GM12865 (cell line): ENCODE data around the gene NDUFC1.

Source experiments
- DNase-seq: peaks from one replicate; pipeline ENCODE4 v3.0.0; 2010; ENCODE audit warnings: low read depth
- H3K4me3 ChIP-seq: 2 replicates; pipeline ENCODE4 v1.5.1; 2011; ENCODE audit warnings: mild to moderate bottlenecking, low read depth, low read length, control low read depth
- TF ChIP-seq, protein P1 (sequence below): IDR thresholded peaks from 2 replicates; pipeline ENCODE4 v1.5.1; 2011; ENCODE audit warnings: low read length, control low read depth, low read depth, inconsistent platforms; ENCODE audit not compliant: insufficient read depth; ENCODE audit errors: missing control alignments

NDUFC1 gene

DNA sequence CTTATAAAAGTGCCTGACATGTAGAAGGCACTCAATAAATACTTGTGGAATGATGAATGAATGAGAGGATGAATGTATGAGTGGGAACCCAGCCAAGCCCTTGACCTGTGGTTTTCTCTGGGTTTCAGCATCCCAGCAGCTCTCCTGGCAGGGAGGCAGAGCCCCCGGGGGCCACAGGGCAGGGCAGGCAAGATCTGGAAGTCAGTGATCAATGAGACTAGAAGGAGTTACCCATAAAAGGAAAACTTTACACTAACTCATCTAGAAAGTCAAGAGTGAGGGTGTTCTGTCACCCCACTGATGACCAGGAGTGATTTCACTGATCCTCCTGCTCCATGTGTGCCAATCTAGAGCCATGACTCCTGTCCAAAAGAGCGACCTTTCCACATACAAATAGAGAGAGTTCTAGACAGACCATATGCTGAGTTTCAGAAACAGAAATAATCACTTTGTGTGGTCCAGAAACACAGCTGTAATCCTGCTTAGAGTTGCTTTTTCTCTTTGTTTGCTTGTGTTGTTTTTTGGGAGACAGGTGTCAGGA is 59.7 kb downstream of the NDUFC1 start:
- TF ChIP-seq, protein P1, sequence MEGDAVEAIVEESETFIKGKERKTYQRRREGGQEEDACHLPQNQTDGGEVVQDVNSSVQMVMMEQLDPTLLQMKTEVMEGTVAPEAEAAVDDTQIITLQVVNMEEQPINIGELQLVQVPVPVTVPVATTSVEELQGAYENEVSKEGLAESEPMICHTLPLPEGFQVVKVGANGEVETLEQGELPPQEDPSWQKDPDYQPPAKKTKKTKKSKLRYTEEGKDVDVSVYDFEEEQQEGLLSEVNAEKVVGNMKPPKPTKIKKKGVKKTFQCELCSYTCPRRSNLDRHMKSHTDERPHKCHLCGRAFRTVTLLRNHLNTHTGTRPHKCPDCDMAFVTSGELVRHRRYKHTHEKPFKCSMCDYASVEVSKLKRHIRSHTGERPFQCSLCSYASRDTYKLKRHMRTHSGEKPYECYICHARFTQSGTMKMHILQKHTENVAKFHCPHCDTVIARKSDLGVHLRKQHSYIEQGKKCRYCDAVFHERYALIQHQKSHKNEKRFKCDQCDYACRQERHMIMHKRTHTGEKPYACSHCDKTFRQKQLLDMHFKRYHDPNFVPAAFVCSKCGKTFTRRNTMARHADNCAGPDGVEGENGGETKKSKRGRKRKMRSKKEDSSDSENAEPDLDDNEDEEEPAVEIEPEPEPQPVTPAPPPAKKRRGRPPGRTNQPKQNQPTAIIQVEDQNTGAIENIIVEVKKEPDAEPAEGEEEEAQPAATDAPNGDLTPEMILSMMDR = no peak
- no peak for DNase-seq
- no peak overlapping the region for H3K4me3 ChIP-seq

DNA sequence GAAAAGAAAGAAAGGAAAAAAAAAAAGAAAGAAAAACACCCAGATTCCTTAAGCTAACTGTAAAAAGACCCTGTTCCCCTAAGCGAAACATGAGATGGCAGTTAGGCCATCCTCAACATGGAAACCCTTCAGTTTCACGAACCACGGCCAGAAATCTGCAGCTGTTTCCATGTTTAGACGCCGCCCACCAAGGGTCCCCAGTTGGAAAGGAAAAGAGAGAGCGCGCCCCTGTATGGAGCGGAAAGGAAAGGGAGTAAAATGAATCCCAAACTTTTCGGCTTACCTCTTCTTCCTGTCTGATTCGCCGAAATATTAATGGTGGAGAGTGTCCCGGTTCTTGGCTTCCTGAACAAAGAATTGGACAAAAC is 60.5 kb downstream of the NDUFC1 start:
- DNase-seq = no peak
- H3K4me3 ChIP-seq = no peak overlapping the region
- TF ChIP-seq, protein P1 = no peak

DNA sequence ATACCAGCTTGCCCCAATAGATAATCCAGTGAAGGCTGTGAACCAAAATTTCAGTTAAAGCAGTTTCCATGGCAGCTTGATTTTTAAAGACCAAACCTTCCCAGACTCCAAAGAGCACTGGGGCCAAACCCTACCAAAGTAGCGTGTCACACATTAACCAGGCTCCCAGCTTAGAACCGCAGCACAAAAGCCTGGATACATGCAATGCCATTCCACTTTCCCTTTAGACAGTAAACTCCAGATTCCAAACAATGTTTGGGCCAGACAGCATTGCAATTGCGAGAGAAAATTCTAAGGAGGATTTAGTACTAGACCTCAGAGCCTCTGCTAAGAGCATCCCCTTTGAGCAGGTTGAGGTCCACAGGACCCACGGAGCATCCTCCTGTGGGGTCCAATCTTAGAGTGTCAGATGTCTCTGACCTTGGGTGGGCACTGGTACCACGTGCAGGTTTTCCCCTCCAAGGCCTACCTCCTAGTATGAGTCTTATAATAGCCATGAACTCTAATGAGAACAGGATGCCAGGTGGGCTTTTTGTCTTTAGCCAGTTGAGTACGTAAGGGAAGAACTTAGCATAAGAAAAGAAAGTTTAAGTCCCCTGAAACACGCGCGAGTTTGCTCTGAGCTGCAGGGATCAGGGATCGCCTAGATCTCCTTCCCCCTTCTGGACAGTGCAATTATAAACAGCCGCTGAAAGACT is 61.0 kb downstream of the NDUFC1 start:
- H3K4me3 ChIP-seq = no peak overlapping the region

More for the DNA sequence above, 61.0 kb downstream of the NDUFC1 start:
- DNase-seq = no peak
- TF ChIP-seq, protein P1 = no peak
